ENCODE data around the gene MYBPC3. TPM values are rescaled to one million over a fixed set of nuclear protein-coding genes. Genes with fewer than 3 reads are reported as not detected.

MYBPC3 gene
- total and polyA plus RNA-seq, 4 donors, result 0.89 to 3.4 (median 1.0) TPM

DNA sequence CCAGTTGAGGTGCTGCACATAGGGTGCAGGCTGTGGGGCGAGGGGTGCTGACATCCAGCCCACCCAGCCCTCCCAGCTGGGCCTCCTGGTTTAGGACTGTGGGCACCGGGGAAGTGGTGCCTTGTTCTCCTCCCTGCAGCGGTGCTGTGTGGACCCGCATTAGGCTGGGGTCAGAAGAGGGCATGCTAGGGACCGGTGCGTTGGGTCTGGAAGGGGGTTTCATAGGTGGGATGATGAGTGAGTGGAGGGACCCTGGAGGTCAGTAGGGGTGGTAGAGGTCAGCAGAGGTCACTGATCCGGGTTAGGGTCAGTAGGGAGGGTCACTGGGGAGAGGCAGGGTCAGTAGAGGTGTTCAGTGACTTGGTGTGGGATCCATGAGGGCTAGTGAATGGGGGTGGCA, 6.7 kb upstream of the MYBPC3 start:
- peaks cover 0 to 8% (median 0%) of the 10 kb centered on the region in 5 donors for H3K4me1 ChIP-seq (ENCODE audit: control insufficient read depth in 5 of 5, insufficient read depth in 5 of 5, low read length in 5 of 5)
- WGBS, 2 donors, result 45 to 79% methylated on average over 7 of the region's 7 CpGs
- DNase-seq (no peak), ATAC-seq (ENCODE audit: insufficient read depth, low FRiP score) (no peak)
- H3K27me3 ChIP-seq (ENCODE audit: control insufficient read depth in 3 of 3, insufficient read depth in 3 of 3, low read length in 2 of 3), result no peaks in the 10 kb centered on the region
- H3K9me3 ChIP-seq (ENCODE audit: control insufficient read depth in 4 of 4, insufficient read depth in 3 of 4, low read length in 3 of 4), result no peaks in the 10 kb centered on the region
- no peak overlapping the region for H3K4me3 ChIP-seq
- H3K9ac ChIP-seq (ENCODE audit: insufficient read depth in 1 of 2, low read length in 2 of 2), result no peak overlapping the region
- peaks cover 0 to 5% (median 2%) of the 10 kb centered on the region in 4 donors for H3K36me3 ChIP-seq (ENCODE audit: control insufficient read depth in 4 of 4, insufficient read depth in 4 of 4, low read length in 4 of 4)
- peak overlapping the region in 1 of 2 donors; percentile 59 for H3K27ac ChIP-seq (ENCODE audit: low read depth in 1 of 2, low read length in 1 of 2)
- TF ChIP-seq, protein P1, sequence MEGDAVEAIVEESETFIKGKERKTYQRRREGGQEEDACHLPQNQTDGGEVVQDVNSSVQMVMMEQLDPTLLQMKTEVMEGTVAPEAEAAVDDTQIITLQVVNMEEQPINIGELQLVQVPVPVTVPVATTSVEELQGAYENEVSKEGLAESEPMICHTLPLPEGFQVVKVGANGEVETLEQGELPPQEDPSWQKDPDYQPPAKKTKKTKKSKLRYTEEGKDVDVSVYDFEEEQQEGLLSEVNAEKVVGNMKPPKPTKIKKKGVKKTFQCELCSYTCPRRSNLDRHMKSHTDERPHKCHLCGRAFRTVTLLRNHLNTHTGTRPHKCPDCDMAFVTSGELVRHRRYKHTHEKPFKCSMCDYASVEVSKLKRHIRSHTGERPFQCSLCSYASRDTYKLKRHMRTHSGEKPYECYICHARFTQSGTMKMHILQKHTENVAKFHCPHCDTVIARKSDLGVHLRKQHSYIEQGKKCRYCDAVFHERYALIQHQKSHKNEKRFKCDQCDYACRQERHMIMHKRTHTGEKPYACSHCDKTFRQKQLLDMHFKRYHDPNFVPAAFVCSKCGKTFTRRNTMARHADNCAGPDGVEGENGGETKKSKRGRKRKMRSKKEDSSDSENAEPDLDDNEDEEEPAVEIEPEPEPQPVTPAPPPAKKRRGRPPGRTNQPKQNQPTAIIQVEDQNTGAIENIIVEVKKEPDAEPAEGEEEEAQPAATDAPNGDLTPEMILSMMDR (IDR thresholded peaks at IDR 0.05; ENCODE audit: control extremely low read depth, extremely low read depth), result no peak

DNA sequence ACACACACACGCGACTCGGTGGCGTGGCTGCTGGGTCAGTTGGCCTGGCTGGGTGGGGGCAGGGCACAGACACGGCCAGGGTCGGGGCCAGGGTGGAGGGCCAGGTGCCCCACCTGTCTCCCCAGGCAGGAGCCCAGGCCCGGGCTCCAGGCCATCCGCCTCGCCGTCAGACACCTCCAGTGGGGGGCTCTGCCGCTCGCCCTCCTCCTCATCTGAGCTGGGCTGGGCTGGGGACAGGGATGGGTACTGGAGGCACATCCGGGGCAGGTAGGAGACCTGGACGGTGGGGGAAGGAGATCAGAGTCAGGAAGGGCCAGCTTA, 6.2 kb upstream of the MYBPC3 start:
- H3K27ac ChIP-seq (ENCODE audit: low read depth in 1 of 2, low read length in 1 of 2), result no peak overlapping the region
- 84 to 85% methylated on average over 14 of the region's 14 CpGs for WGBS, 2 donors
- DNase-seq, result no peak
- peaks cover 0 to 8% (median 0%) of the 10 kb centered on the region in 5 donors for H3K4me1 ChIP-seq (ENCODE audit: control insufficient read depth in 5 of 5, insufficient read depth in 5 of 5, low read length in 5 of 5)
- no peaks in the 10 kb centered on the region for H3K9me3 ChIP-seq (ENCODE audit: control insufficient read depth in 4 of 4, insufficient read depth in 3 of 4, low read length in 3 of 4)
- H3K4me3 ChIP-seq, result no peak overlapping the region
- no peak overlapping the region for H3K9ac ChIP-seq (ENCODE audit: insufficient read depth in 1 of 2, low read length in 2 of 2)
- peaks cover 0 to 5% (median 2%) of the 10 kb centered on the region in 4 donors for H3K36me3 ChIP-seq (ENCODE audit: control insufficient read depth in 4 of 4, insufficient read depth in 4 of 4, low read length in 4 of 4)
- TF ChIP-seq, protein P1 (IDR thresholded peaks at IDR 0.05; ENCODE audit: control extremely low read depth, extremely low read depth), result no peak
- H3K27me3 ChIP-seq (ENCODE audit: control insufficient read depth in 3 of 3, insufficient read depth in 3 of 3, low read length in 2 of 3), result no peaks in the 10 kb centered on the region
- no peak for ATAC-seq (ENCODE audit: insufficient read depth, low FRiP score)

DNA sequence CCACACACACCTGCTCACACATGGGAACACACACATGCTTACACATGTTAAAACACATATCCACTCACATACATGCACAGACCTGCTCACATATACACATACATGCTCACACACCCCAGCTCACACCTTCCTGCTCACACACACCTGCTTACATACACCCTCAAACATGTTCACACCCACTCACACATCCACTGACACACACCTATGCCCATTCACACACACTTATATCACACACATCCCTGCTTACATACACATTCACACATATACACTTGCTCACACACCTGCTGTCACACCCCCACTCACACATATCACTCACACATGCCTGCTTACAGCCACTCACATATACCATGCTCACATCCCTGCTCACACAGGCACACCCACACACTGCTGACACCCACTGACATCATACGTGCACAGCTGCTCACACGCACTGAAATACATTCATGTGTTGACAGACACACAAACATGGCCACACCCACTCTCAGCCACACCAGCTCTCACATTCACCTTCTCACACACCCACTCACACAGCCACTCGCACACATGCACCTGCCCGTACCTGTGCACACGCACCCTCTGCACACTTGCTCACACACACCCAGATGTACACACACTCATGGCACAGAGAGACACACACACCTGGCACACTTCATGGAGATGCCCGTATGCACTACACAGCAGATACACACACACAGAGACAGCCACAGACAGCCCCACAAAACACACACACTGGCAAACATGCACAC, 5.7 kb upstream of the MYBPC3 start:
- ATAC-seq (ENCODE audit: insufficient read depth, low FRiP score), result no peak
- H3K4me1 ChIP-seq (ENCODE audit: control insufficient read depth in 5 of 5, insufficient read depth in 5 of 5, low read length in 5 of 5), result peaks cover 0 to 8% (median 0%) of the 10 kb centered on the region in 5 donors
- H3K4me3 ChIP-seq, result no peak overlapping the region
- H3K36me3 ChIP-seq (ENCODE audit: control insufficient read depth in 4 of 4, insufficient read depth in 4 of 4, low read length in 4 of 4), result peaks cover 0 to 5% (median 2%) of the 10 kb centered on the region in 4 donors
- no peaks in the 10 kb centered on the region for H3K9me3 ChIP-seq (ENCODE audit: control insufficient read depth in 4 of 4, insufficient read depth in 3 of 4, low read length in 3 of 4)
- H3K27ac ChIP-seq (ENCODE audit: low read depth in 1 of 2, low read length in 1 of 2), result no peak overlapping the region
- H3K9ac ChIP-seq (ENCODE audit: insufficient read depth in 1 of 2, low read length in 2 of 2), result no peak overlapping the region
- TF ChIP-seq, protein P1 (IDR thresholded peaks at IDR 0.05; ENCODE audit: control extremely low read depth, extremely low read depth), result no peak
- 88 to 92% methylated on average over 6 of the region's 6 CpGs for WGBS, 2 donors
- DNase-seq, result no peak
- H3K27me3 ChIP-seq (ENCODE audit: control insufficient read depth in 3 of 3, insufficient read depth in 3 of 3, low read length in 2 of 3), result no peaks in the 10 kb centered on the region

DNA sequence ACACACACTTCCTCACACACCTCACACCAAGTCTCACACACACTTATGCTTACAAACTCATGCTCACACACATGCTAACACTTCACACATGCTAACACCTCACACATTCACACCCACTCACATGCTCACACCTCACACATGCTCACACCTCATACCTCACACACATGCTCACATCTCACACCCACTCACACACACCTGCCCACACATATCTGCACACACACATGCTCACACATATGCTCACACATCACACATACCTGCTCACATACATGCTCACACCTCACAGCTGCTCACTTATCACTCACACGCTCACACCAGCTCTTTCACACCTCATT, 4.5 kb upstream of the MYBPC3 start:
- TF ChIP-seq, protein P1 (IDR thresholded peaks at IDR 0.05; ENCODE audit: control extremely low read depth, extremely low read depth), result no peak
- DNase-seq, result no peak
- no peak for ATAC-seq (ENCODE audit: insufficient read depth, low FRiP score)
- peaks cover 0 to 8% (median 0%) of the 10 kb centered on the region in 5 donors for H3K4me1 ChIP-seq (ENCODE audit: control insufficient read depth in 5 of 5, insufficient read depth in 5 of 5, low read length in 5 of 5)
- H3K27ac ChIP-seq (ENCODE audit: low read depth in 1 of 2, low read length in 1 of 2), result no peak overlapping the region
- no peak overlapping the region for H3K4me3 ChIP-seq
- no peaks in the 10 kb centered on the region for H3K27me3 ChIP-seq (ENCODE audit: control insufficient read depth in 3 of 3, insufficient read depth in 3 of 3, low read length in 2 of 3)
- 98 to 100% methylated on average over 1 of the region's 1 CpG for WGBS, 2 donors
- no peak overlapping the region for H3K9ac ChIP-seq (ENCODE audit: insufficient read depth in 1 of 2, low read length in 2 of 2)
- H3K36me3 ChIP-seq (ENCODE audit: control insufficient read depth in 4 of 4, insufficient read depth in 4 of 4, low read length in 4 of 4), result peaks cover 0 to 5% (median 2%) of the 10 kb centered on the region in 4 donors
- H3K9me3 ChIP-seq (ENCODE audit: control insufficient read depth in 4 of 4, insufficient read depth in 3 of 4, low read length in 3 of 4), result no peaks in the 10 kb centered on the region
